ENCODE measurements around the gene SEC24D. TPM values are rescaled to one million over a fixed set of nuclear protein-coding genes. Genes with fewer than 3 reads are reported as not detected.

SEC24D gene
- total RNA-seq, 1 experiment from 2014 or later = 32.0 TPM

DNA sequence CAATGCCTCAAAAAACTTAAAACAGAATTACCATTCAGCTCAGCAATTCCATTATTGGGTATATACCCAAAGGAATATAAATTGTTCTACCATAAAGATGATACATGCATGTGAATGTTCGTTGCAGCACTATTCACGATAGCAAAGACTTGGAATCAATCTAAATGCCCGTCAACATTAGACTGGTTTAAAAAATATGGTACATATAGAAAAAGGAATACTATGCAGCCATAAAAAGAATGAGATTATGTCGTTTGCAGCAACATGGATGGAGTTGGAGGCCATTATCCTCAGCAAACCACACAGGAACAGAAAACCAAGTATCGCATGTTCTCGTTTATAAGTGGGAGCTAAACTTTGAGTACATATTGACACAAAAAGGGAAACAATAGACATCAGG, 41.9 kb upstream of the SEC24D start:
- no peak overlapping the region for H3K4me3 ChIP-seq (ENCODE audit: low read depth, low read length)
- H3K9me3 ChIP-seq = no peaks in the 10 kb centered on the region
- H3K27me3 ChIP-seq (replicated peaks; ENCODE audit: control insufficient read depth, insufficient read depth, low read length) = no peaks in the 10 kb centered on the region
- ChIA-PET POLR2A (no interaction called here), CTCF (no interaction called here)
- H3K27ac Mint-ChIP-seq (ENCODE audit: unreplicated experiment) = no peak overlapping the region
- no peaks in the 10 kb centered on the region for H3K9me3 Mint-ChIP-seq (ENCODE audit: unreplicated experiment)
- DNase-seq = no peak
- no peaks in the 10 kb centered on the region for H3K4me1 ChIP-seq
- intact Hi-C loops (cut with micrococcal nuclease; ENCODE audit: unreplicated experiment) = no loop called here
- no peak overlapping the region for H3K4me3 Mint-ChIP-seq (ENCODE audit: unreplicated experiment)
- no peaks in the 10 kb centered on the region for H3K36me3 ChIP-seq (ENCODE audit: control insufficient read depth, insufficient read depth, low read length)
- TF ChIP-seq, protein P1, sequence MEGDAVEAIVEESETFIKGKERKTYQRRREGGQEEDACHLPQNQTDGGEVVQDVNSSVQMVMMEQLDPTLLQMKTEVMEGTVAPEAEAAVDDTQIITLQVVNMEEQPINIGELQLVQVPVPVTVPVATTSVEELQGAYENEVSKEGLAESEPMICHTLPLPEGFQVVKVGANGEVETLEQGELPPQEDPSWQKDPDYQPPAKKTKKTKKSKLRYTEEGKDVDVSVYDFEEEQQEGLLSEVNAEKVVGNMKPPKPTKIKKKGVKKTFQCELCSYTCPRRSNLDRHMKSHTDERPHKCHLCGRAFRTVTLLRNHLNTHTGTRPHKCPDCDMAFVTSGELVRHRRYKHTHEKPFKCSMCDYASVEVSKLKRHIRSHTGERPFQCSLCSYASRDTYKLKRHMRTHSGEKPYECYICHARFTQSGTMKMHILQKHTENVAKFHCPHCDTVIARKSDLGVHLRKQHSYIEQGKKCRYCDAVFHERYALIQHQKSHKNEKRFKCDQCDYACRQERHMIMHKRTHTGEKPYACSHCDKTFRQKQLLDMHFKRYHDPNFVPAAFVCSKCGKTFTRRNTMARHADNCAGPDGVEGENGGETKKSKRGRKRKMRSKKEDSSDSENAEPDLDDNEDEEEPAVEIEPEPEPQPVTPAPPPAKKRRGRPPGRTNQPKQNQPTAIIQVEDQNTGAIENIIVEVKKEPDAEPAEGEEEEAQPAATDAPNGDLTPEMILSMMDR (IDR thresholded peaks at IDR 0.05; ENCODE audit: insufficient read depth in 1 of 2, low read depth in 1 of 2, low read length in 1 of 2, severe bottlenecking in 1 of 2, unreplicated experiment in 1 of 2) = no peak
- no peaks in the 10 kb centered on the region for H3K4me1 Mint-ChIP-seq (ENCODE audit: low read depth, unreplicated experiment)
- BruUV-seq (replicated peaks) = no TSS peak
- H3K36me3 Mint-ChIP-seq (ENCODE audit: insufficient read depth, unreplicated experiment) = no peaks in the 10 kb centered on the region
- H3K27me3 Mint-ChIP-seq (ENCODE audit: insufficient read depth, unreplicated experiment) = no peaks in the 10 kb centered on the region

DNA sequence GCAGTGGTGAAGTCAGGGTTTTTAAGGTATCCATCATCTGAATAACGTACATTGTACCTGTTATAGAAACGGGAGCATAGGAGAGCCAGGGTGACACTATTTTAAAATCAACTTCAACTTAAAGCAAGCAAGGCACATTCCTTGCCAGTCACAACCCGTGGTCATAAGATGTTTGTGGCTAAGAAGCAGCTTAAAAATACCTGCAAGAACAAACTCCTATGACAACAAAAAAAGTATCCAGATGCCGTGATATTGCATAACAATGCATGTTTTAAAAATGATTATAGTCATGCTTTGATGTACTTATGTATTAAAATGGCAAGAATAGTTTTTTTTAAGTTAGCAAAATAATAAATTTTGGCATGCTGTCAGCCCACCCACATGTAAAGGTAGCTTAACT, 36.3 kb upstream of the SEC24D start:
- Mint-ChIP-seq H3K27ac (ENCODE audit: unreplicated experiment) (no peak overlapping the region), H3K4me3 (ENCODE audit: unreplicated experiment) (no peak overlapping the region), H3K36me3 (ENCODE audit: insufficient read depth, unreplicated experiment) (no peaks in the 10 kb centered on the region), H3K4me1 (ENCODE audit: low read depth, unreplicated experiment) (no peaks in the 10 kb centered on the region), H3K27me3 (ENCODE audit: insufficient read depth, unreplicated experiment) (peaks cover 3% of the 10 kb centered on the region), H3K9me3 (ENCODE audit: unreplicated experiment) (no peaks in the 10 kb centered on the region)
- POLR2A ChIA-PET = no interaction called here
- TF ChIP-seq, protein P1 (IDR thresholded peaks at IDR 0.05; ENCODE audit: insufficient read depth in 1 of 2, low read depth in 1 of 2, low read length in 1 of 2, severe bottlenecking in 1 of 2, unreplicated experiment in 1 of 2) = no peak
- H3K9me3 ChIP-seq = no peaks in the 10 kb centered on the region
- H3K36me3 ChIP-seq (ENCODE audit: control insufficient read depth, insufficient read depth, low read length) = no peaks in the 10 kb centered on the region
- DNase-seq = no peak
- CTCF ChIA-PET = no interaction called here
- no peaks in the 10 kb centered on the region for H3K4me1 ChIP-seq
- BruUV-seq (replicated peaks) = no TSS peak
- no peaks in the 10 kb centered on the region for H3K27me3 ChIP-seq (replicated peaks; ENCODE audit: control insufficient read depth, insufficient read depth, low read length)
- H3K4me3 ChIP-seq (ENCODE audit: low read depth, low read length) = no peak overlapping the region
- intact Hi-C loops (cut with micrococcal nuclease; ENCODE audit: unreplicated experiment) = no loop called here

DNA sequence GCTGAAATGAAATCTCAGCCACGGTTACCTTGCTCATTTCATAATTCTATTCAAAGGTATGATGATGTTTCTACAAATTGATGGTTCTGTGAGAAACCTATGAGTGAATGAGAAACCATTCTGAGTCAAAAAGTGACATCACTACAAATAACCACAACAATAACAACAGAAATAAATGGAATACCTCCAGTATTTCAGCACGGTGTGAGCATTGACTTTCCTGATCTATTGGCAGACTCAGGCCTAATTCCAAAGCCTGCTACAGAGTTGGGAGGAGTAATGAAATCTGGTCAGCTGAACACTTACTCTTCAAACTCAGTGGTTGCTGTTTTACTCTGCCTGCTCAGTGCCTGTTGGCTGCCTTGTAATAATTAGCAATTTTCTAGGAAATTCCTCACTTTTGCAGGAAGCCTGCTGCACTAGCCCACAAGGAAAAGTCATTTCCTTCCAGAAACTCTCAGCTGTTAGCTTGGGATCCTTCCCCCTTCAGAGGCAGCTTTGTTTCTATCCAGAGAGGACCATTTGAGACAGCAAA, 33.9 kb upstream of the SEC24D start:
- BruUV-seq (replicated peaks) = no TSS peak
- H3K27ac Mint-ChIP-seq (ENCODE audit: unreplicated experiment) = no peak overlapping the region
- no peak overlapping the region for H3K4me3 ChIP-seq (ENCODE audit: low read depth, low read length)
- TF ChIP-seq, protein P1 (IDR thresholded peaks at IDR 0.05; ENCODE audit: insufficient read depth in 1 of 2, low read depth in 1 of 2, low read length in 1 of 2, severe bottlenecking in 1 of 2, unreplicated experiment in 1 of 2) = no peak
- no peak overlapping the region for H3K4me3 Mint-ChIP-seq (ENCODE audit: unreplicated experiment)
- no peaks in the 10 kb centered on the region for H3K36me3 Mint-ChIP-seq (ENCODE audit: insufficient read depth, unreplicated experiment)
- no peaks in the 10 kb centered on the region for H3K36me3 ChIP-seq (ENCODE audit: control insufficient read depth, insufficient read depth, low read length)
- peaks cover 6% of the 10 kb centered on the region for H3K27me3 Mint-ChIP-seq (ENCODE audit: insufficient read depth, unreplicated experiment)
- no peaks in the 10 kb centered on the region for H3K4me1 Mint-ChIP-seq (ENCODE audit: low read depth, unreplicated experiment)
- no peak for DNase-seq
- POLR2A ChIA-PET = interaction anchor here (0.5 kb wide), 2 partner anchors 15 to 125 kb away, joined by 3 to 4 read pairs; no protein-coding TSS in a partner anchor
- no peaks in the 10 kb centered on the region for H3K9me3 Mint-ChIP-seq (ENCODE audit: unreplicated experiment)
- H3K27me3 ChIP-seq (replicated peaks; ENCODE audit: control insufficient read depth, insufficient read depth, low read length) = no peaks in the 10 kb centered on the region
- no peaks in the 10 kb centered on the region for H3K4me1 ChIP-seq
- intact Hi-C loops (cut with micrococcal nuclease; ENCODE audit: unreplicated experiment) = no loop called here
- CTCF ChIA-PET = no interaction called here
- no peaks in the 10 kb centered on the region for H3K9me3 ChIP-seq
